ENCODE data around the gene DNAJC7.

Gene DNAJC7

GRCh38 chr17:41930009-41930832, 87.0 kb downstream of the DNAJC7 start, which contains the start of gene ODAD4:
Gene ODAD4 (plus strand): TSS chr17:41930617. CDS start chr17:41930724, 107 bp downstream.
- H3F3A ChIP-seq (ENCODE audit: insufficient read depth, low read length): peaks cover 13% of the 10 kb centered on the region; the same call in 1 of the 2 replicates
- H3K9ac ChIP-seq (ENCODE audit: low read length): peak within 1 kb of the TSS; percentile 81
- peak within 1 kb of the TSS; percentile 86 for H3K4me2 ChIP-seq (ENCODE audit: low read depth, low read length)
- no peaks in the 10 kb centered on the region for H3K36me3 ChIP-seq (replicated peaks; ENCODE audit: insufficient read depth, low read length)
- peak within 1 kb of the TSS; percentile 86 for H3K4me3 ChIP-seq (ENCODE audit: low read length)
- no peak for TF ChIP-seq EZH2 (optimal IDR thresholded peaks at IDR 0.05; ENCODE audit: low read depth, low read length)
- TF ChIP-seq CTCF (IDR thresholded peaks at IDR 0.05; ENCODE audit: low read length): peak; percentile 59
- TF ChIP-seq EZH2phosphoT487 (IDR thresholded peaks at IDR 0.05; ENCODE audit: low read length): no peak
- no peaks in the 10 kb centered on the region for H3K9me3 ChIP-seq (replicated peaks; ENCODE audit: insufficient read depth, low read length)
- peak within 1 kb of the TSS; percentile 89 for H2AFZ ChIP-seq (ENCODE audit: low read length)
- H3K9me2 ChIP-seq (replicated peaks; ENCODE audit: insufficient read depth, low read length): no peaks in the 10 kb centered on the region
- H3K27me3 ChIP-seq (replicated peaks; ENCODE audit: insufficient read depth, low read length): no peaks in the 10 kb centered on the region
- no peaks in the 10 kb centered on the region for H4K20me1 ChIP-seq (ENCODE audit: insufficient read depth, low read length)
- DNase-seq: peak; percentile 97
- H3K79me2 ChIP-seq (ENCODE audit: low read length): peaks cover 14% of the 10 kb centered on the region
- H3K27ac ChIP-seq (ENCODE audit: low read length): peak within 1 kb of the TSS; percentile 69
- peaks cover 7% of the 10 kb centered on the region for H3K4me1 ChIP-seq (ENCODE audit: low read length)

GRCh38 chr17:41928693-41929251, 88.5 kb downstream of the DNAJC7 start:
- Histone ChIP-seq H3K36me3 (replicated peaks; ENCODE audit: insufficient read depth, low read length) (no peaks in the 10 kb centered on the region), H3K4me1 (ENCODE audit: low read length) (peaks cover 7% of the 10 kb centered on the region), H3K9me3 (replicated peaks; ENCODE audit: insufficient read depth, low read length) (no peaks in the 10 kb centered on the region), H2AFZ (ENCODE audit: low read length) (no peak overlapping the region), H3K27me3 (replicated peaks; ENCODE audit: insufficient read depth, low read length) (no peaks in the 10 kb centered on the region), H3K4me2 (ENCODE audit: low read depth, low read length) (no peak overlapping the region; the same call in 1 of the 2 replicates), H3K9ac (ENCODE audit: low read length) (no peak overlapping the region), H3F3A (ENCODE audit: insufficient read depth, low read length) (peaks cover 13% of the 10 kb centered on the region; the same call in 1 of the 2 replicates), H3K27ac (ENCODE audit: low read length) (no peak overlapping the region), H3K9me2 (replicated peaks; ENCODE audit: insufficient read depth, low read length) (no peaks in the 10 kb centered on the region), H3K79me2 (ENCODE audit: low read length) (peaks cover 14% of the 10 kb centered on the region), H4K20me1 (ENCODE audit: insufficient read depth, low read length) (no peaks in the 10 kb centered on the region), H3K4me3 (ENCODE audit: low read length) (no peak overlapping the region)
- DNase-seq: no peak
- TF ChIP-seq EZH2 (optimal IDR thresholded peaks at IDR 0.05; ENCODE audit: low read depth, low read length) (no peak), CTCF (IDR thresholded peaks at IDR 0.05; ENCODE audit: low read length) (no peak), EZH2phosphoT487 (IDR thresholded peaks at IDR 0.05; ENCODE audit: low read length) (no peak)
